GM18517 (cell line): ENCODE measurements around the gene MTHFD1L.

Experiments used
- ATAC-seq: cut with Tn5 transposase; IDR thresholded peaks from one replicate; pipeline ENCODE4 v1.9.1; 2021; ENCODE audit warnings: mild to moderate bottlenecking, moderate library complexity; ENCODE audit not compliant: unreplicated experiment

The MTHFD1L gene

DNA sequence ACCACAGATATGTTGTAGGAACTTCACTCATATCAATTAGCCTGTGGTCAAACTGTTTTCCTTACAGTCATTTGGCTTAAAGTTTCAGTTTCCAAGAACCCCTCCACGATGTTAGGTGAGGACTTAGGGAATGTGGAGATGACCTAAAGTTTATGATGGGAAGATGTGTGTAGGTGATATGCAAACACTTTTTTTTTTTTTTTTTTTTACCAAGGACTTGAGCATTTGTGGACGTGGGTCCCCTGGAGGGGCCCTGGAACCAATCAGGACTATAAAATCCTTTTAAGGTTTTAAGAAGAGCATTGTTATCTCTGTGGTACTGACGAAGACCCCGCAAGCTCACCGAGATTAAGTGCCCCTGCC, 478 bp upstream of the MTHFD1L start:
- no peak for ATAC-seq

DNA sequence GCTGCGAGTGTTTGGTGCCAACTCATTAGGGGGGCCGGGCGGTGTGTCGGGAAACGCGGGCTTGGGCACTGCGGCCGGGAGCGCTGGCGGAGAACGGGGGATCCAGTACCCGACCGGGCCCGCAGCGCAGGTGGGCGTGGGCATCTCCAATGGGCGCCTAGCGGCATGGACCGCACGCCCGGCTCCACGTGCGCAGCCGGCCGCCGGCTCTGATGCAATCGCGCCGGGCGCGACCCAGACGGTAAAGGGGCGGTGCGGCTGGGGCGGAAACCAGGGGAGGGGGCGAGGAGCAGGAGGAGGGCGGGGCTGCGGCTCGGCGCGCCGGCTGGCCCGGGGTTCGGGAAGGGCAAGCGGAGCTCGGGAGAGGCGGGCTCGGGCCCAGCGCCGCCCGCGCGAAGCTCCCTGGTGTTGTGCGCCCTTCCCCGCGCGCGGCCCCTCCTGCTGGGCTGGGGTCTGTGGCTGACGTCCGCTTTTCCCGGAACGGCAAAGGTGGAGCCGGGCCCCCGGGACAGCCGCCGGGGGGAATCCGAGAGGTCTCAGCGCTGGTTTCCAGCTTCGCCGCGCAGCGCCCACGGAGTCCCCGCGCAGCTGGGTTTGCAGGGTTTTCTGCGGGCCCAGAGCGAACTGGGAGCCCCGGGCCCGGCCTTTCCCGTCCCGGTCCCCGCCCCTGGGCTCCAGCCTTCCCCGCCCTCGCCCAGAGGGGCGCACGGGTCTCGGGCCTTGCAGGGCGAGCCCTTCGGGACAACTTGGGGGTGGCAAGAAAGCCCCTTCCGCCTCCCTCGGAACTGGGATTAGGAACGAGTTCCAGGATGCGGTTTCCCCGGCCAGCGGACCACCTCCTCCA, 867 bp downstream of the MTHFD1L start:
- peak; percentile 51 for ATAC-seq

DNA sequence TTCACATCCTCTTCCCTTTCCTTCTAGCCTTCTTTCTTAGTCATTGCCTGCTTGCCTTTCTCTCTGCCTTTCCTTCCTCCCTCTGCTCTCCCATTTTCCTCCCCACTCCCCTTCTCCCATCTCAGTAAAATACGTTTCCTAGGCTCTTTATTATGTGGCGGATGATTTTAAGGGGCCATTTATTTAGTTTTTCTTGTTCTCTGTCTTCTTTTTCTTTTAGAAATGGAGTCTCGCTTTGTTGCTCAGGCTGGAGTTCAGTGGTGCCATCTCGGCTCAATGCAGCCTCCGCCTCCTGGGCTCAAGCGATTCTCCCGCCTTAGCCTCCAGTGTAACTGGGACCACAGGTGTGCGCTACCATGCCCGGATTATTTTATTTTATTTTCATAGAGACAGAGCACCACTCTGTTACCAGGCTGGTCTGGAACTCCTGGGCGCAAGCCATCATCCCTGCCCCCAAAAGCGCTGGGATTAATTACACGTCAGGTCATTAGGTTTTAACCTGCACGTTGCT, 1.5 kb downstream of the MTHFD1L start:
- no peak for ATAC-seq

DNA sequence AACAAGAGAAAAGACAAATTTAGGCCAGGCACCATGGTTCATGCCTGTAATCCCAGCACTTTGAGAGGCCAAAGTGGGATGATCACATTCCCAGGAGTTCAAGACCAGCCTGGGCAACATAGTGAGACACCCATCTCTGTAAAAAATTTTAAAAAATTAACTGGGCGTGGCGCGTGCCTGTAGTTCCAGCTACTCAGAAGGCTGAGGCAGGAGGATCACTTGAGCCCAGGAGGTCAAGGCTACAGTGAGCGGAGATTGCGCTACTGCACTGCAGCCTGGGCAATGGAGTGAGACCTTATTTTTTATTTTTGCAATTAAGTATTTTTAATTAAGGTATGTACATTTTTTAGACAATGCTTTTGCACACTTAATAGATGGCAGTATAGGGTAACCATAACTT, 3.3 kb downstream of the MTHFD1L start:
- ATAC-seq: no peak

DNA sequence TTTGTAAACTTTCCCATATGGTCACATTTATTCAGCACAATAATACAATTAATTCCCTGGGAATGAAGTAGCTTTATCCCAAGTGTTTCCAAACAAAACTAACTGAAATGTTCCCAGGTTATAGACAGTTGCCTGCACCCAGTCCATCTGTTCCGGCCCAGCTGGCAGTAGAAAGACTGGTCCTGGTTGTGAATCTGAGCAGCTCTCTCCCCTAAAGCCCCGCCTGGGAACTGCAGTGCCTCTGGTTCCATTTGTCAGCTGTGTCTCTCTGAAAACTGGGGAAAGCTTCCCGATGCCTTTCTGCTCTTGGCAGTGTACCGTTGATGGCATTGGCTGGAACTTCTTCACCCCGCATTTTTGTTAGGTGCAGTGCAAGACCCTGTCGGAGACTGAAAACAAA, 8.7 kb downstream of the MTHFD1L start:
- no peak for ATAC-seq

DNA sequence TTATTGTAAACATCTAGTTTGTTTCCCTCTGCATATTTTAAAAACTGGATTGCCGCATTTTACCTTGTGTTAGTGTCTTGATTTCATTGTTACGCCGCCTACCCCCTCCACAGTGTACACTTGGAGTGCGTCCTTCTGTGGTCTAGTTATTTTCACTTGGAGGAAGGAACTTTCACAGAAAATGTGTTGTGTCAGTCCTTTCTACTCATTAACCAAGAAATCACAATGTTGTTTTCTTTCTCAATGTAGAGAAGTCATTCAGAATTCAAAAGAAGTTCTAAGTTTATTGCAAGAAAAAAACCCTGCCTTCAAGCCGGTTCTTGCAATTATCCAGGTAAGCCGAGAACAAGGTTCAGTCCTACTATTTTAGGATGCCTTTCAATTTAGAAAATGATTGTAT, 10.3 kb downstream of the MTHFD1L start:
- ATAC-seq: no peak

DNA sequence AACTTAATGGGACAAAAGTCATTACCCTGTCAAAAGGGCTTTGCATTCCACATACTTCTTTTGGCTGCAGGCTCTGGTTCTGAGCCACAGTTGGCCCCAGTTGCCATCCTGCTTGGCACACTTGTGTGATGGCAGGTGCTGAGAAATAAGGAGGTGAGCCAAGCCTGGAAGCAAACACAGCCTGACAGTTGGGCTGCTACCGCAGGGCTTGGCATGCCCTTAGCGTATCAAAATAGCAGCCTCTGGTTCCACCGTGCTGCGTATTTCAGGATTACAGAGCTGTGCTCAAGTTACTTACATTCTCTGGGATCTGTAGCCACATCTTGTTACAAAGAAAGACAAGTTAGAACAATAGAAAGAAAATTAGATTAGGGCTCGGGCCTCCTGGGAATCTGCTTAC, 11.1 kb downstream of the MTHFD1L start:
- ATAC-seq: no peak

DNA sequence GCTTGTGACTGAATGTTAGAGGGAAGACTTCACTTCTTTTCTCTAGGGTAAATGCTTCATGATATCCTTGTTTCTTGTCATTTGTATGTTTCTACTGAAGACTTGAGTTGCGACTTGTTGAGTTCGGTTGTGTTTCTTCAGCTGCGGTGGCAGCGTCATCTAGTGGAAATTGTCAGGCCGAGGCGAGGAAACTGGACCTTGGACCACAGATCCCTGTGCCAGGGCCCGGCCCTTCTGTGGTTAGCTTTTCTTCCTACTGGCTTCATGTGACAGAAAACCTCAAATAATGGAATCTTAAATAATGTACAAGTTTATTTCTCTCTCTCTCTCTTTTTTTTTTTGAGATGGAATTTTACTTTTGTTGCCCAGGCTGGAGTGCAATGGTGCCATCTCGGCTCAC, 12.4 kb downstream of the MTHFD1L start:
- ATAC-seq: no peak

DNA sequence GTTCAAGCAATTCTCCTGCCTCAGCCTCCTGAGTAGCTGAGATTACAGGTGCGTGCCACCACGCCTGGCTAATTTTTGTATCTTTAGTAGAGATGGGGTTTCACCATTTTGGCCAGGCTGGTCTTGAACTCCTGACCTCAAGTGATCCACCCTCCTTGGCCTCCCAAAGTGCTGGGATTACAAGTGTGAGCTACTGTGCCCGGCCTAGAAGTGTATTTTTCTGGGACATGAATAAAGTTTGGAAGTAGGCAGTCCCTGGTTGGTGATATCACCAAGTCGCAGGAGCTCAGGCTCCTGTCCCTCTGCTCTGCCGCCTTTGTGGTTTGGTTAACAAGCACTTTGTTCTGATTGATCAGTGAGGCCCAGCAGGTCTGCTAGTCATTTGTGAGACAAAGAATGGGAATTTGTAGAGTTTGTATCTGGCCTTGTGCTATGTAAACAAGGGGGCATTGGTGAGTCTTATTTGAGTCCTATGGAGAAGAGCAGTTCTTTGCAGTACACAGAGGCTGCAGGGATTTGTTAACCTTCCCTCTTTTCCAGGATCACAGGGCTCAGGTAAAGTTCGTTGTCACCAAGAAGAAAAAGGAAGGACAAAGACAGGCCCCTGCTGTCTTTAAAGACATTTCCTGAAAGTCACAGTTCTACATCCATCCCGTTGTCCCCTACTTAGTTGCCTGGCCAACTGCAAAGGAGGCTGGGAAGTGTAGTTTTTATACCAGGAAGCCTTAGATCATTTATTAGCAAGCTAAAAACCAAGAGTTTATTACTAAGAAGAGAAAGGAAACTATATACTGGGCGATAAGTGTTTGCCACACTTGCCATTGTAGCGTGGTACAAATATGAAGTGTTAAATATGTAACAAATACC, 13.1 kb downstream of the MTHFD1L start:
- ATAC-seq: no peak

DNA sequence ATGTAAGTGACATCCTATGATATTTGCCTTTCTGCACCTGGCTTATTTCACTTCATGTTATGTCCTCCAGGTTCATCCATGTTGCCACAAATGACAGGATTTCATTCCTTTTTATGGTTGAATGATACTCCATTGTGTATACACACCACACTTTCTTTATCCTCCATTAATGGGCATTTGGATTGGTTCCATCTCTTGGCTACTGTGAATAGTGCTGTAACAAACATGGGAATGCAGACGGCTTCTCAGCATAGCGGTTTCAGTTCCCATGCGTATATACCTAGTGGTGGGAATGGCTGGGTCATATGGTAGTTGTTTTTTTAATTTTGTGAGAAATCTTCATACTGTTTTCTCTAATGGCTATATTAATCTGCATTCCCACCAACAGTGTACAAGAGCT, 14.8 kb downstream of the MTHFD1L start:
- ATAC-seq: no peak

DNA sequence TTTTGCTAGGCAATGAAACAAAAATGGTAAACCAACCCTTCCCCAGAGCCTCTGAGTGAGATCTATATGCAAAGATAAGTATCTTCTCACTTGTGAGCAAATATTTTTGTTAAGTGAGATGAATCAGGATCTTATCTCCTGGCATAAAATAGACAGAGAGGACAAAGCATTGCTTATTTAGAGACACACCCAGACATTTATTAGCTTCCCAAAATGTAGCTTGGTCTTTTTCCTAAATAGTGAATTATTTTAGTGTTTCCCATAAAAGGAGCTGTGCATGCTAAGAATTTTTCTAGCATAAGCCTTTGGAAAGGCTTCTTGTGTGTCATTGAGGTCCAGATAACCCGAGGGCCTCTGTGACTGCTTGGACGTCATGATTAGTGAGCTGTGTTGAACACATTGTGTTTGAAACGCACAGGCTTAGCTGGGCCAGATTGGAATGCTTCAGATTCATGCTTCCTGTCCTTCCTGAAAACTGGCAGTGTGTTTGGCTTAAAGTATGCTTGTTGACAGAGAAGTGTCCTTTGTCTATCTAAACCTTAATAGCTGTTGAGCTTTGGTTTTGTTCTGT, 16.5 kb downstream of the MTHFD1L start:
- ATAC-seq: no peak

DNA sequence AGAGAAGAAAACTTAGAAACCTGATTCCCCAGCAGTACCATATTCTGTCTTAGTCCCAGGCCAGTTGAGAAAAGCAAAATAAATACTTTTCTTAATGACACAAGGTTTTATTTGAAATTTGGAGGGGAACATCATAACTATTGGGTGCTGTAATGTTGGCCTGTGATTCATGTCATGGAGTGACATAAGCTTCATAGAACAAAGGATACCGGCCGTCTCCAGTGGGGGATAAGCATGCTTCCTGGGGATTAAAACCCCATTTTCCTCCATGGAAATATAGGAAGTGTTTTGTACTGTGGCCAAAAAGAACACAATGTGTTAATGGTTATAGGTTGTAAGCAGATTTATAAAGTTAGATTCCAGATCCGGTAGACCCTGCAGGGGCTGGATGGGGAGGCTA, 18.0 kb downstream of the MTHFD1L start:
- ATAC-seq: no peak

DNA sequence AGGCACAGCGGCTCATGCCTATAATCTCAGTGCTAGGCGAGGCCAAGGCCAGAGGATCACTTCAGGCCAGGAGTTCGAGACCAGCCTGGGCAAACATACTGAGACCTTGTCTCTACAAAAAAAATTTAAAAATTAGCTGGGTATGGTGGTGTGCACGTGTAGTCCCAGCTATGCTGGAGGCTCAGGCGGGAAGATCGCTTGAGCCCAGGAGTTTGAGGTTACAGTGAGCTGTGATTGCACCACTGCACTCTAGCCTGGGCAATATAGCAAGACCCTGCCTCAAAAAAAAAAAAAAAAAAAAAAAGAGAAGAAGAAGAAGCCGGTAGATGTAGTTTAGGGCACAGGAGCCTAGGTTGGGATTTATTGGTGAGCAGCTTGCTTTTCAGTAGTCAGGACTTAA, 20.7 kb downstream of the MTHFD1L start:
- no peak for ATAC-seq

DNA sequence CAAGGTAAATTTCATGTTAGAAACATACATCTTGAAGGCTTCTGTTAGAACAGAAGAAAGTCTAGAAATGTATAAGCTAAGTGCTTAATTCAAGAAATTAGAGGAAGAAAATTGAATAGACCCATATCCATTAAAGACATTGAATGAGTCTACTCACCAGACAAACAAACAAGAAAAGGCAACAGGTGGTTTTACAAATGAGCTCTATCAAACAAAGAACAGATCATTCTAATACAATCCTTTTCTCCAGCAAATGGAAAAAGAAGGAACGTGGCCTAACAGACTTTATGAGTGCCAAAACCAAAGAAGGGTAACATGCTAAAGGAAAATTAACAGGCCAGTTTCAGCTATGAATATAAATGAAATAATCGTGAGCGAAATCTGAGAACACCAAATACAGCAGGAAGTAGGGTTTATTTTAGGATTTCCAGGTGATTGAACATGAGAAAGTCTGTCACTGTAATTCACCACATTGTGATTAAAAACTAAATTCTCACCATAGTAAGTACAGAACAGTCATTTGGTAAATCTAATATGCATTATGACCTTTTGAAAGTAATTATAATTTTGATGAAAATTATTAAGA, 22.6 kb downstream of the MTHFD1L start:
- no peak for ATAC-seq

DNA sequence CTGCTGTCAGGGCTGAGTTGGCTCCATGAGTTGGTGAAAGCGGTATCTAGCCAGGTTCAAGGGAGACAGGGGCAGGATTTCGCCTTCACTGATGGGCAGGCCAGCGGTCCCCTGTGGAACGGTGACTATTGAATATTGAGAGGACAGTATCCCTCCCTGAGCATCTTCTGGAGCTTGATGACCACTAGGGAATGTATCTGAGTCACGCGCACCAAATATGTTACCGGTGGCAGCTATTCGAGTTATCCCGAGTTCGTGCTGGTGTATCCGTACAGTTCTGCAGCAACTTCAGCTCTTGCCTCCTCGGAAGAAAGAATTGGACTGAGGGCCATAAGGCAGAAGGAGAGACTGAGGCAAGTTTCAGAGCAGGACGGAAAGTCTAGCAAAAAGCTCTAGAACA, 24.8 kb downstream of the MTHFD1L start:
- ATAC-seq: no peak

DNA sequence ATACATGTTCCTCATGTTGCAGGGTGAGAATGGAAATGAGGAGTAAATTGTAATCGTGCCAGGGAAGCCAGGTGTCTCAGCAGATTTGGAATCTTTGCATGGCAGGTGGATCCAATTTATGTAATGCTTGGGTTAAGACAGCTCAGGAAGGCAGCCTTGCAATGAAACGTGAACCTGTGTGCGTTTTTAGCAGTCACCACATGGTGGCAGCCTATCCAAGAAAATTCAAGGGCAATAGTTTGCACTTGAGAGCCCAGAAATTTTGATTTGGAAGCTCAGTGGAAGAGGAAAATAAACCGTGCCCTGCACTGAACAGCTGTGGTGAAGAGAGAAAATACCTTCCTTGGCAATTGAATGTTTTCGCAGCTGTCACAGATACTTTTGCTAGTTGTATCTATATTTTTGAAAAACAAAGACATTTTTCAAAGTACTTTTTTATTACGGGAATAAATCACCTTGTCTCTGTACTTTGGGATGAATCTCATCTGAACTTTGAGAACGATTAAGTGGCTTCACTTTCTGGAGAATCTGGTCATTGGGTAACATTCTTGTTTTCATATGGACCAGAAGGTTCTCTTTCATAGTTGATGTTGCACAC, 26.5 kb downstream of the MTHFD1L start:
- ATAC-seq: peak; percentile 52

DNA sequence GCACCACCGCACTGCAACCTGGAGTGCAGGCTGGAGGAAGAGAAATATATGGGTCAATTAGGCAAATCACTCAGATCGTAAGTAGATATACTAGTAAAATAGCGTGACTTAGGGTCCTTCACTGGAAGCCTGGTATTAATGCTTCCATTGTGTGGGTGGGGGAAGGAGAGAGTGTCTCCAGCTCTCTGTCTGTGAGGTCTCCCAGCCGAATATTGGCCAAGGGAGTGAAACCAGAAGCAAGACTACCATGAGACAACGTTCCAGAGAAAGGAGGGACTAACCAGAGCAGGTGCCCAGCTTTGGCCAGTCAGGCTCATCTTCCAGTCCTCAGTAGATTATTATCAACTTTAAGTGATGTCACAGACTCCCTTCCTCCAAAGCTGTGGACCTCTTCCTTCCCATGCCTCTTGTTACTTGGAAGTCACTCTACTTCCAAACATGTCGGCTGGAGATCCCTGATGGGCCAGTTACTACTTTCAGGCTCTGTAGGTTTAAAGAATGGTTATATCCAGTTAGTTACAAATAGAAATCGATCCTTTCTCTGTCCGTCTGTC, 28.8 kb downstream of the MTHFD1L start:
- no peak for ATAC-seq

DNA sequence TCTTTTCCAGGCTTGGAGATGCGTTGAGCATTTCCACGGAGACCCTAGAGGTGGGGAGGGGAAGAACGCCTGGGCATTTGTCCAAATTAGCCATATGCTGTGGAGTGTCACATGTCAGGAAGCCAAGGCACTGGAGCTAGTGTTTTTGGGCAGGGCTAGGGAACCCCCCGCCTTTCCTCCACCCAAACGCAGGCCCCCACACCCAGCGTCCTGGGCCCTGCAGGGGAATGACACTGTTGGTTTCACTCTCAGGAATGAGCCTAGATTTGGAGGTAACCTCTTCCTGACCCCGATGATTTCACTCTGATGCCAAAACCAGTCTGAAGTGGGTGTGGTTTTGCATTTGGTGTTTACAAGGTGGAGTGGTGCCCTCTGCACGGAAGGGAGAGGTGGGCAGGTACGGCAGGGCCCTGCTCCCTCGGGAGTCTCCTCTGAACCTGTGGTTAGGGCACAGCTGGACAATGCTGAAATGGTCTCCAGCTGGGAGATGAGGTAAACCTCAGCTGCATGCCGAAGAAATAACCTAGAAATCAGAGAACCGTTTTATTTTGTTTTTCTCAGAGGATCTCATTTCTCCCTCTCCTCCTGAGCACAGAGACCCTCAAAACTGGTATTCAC, 29.5 kb downstream of the MTHFD1L start:
- peak; percentile 74 for ATAC-seq

DNA sequence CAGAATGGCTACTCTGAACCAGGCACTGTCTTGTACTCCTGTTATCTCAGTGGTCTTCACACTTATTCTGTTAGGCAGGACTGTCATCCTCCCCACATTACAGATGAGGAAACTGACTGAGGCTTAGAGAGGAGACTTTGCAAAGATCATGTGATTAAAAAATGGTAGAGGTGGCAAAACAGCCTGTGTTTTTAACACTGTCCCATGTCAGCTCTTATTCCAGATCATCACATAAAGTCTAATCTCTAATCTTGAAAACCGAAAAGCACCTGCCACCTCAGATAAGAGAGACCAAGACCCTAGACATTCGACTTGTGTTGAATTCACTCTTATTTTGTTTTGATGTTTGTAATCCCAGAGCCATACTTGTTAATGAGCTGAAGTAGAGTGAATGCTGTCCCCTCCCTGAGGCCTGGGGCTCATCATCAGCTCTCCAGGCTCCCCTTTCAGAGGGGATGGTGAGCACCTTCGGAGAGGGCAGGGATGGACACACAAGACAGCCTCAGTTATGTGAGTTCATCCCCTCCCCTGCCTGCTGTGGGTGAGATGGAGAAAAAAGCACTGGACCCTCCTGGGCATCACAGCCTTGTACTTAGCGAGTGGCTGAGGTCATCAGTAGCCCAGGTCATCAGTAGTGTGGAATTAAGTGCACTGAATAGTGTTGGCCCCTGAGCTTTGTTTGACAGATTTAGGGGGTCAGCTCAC, 30.6 kb downstream of the MTHFD1L start:
- no peak for ATAC-seq
